ENCODE results near the gene RPS24.
"Not testable (repeated sequence)": the region's sequence is repeated elsewhere in the genome, so short reads cannot be mapped to it uniquely, and the experiment has no call there.

Gene RPS24

GRCh38 chr10:78071140-78071856, 37.6 kb downstream of the RPS24 start:
- H3K9me2 ChIP-seq (replicated peaks; ENCODE audit: insufficient read depth, low read length), result no peaks in the 10 kb centered on the region
- no peak overlapping the region for H3K4me3 ChIP-seq (ENCODE audit: insufficient read depth, low read length, poor library complexity, severe bottlenecking)
- H3K9ac ChIP-seq (ENCODE audit: low read length), result no peak overlapping the region
- H3K27ac ChIP-seq (ENCODE audit: low read depth, low read length), result no peak overlapping the region
- no peaks in the 10 kb centered on the region for H3F3A ChIP-seq (ENCODE audit: insufficient read depth)
- no peaks in the 10 kb centered on the region for H3K36me3 ChIP-seq (ENCODE audit: low read length)
- H3K79me2 ChIP-seq (ENCODE audit: insufficient read depth, low read length), result no peaks in the 10 kb centered on the region
- no peaks in the 10 kb centered on the region for H3K9me3 ChIP-seq (ENCODE audit: insufficient read depth, low read length)
- H2AFZ ChIP-seq (ENCODE audit: low read depth, low read length, severe bottlenecking), result no peak overlapping the region
- no peak overlapping the region for H3K4me2 ChIP-seq (ENCODE audit: low read depth, low read length, poor library complexity, severe bottlenecking)
- H3K27me3 ChIP-seq (ENCODE audit: low read length), result no peaks in the 10 kb centered on the region
- no peaks in the 10 kb centered on the region for H4K20me1 ChIP-seq (ENCODE audit: low read depth, low read length)
- TF ChIP-seq EZH2phosphoT487 (conservative IDR thresholded peaks at IDR 0.05; ENCODE audit: low read length) (no peak), CTCF (IDR thresholded peaks at IDR 0.05; ENCODE audit: insufficient read depth, low read length, poor library complexity, severe bottlenecking) (no peak)

DNA sequence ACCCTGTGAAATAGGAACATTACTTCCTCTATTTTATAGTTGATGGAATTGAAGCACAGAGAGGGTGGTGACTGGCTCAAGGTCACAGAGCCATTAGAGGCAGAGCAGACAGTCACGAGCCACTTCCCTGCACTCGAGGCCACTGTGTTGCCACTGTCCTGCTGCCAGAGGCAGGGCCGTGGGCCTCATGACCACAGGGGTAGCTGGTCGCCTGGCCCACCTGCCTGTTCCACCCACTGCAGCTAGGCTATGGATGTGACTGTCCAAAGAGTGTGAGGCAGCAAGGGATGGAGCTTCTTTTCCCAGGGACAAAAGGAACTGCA, 38.2 kb downstream of the RPS24 start:
- Histone ChIP-seq H2AFZ (ENCODE audit: low read depth, low read length, severe bottlenecking) (no peak overlapping the region), H3F3A (ENCODE audit: insufficient read depth) (no peaks in the 10 kb centered on the region), H3K4me2 (ENCODE audit: low read depth, low read length, poor library complexity, severe bottlenecking) (no peak overlapping the region), H3K27me3 (ENCODE audit: low read length) (no peaks in the 10 kb centered on the region), H3K27ac (ENCODE audit: low read depth, low read length) (no peak overlapping the region), H3K9me2 (replicated peaks; ENCODE audit: insufficient read depth, low read length) (no peaks in the 10 kb centered on the region), H3K36me3 (ENCODE audit: low read length) (no peaks in the 10 kb centered on the region), H3K9ac (ENCODE audit: low read length) (no peak overlapping the region), H3K79me2 (ENCODE audit: insufficient read depth, low read length) (no peaks in the 10 kb centered on the region), H3K9me3 (ENCODE audit: insufficient read depth, low read length) (no peaks in the 10 kb centered on the region), H3K4me3 (ENCODE audit: insufficient read depth, low read length, poor library complexity, severe bottlenecking) (no peak overlapping the region), H4K20me1 (ENCODE audit: low read depth, low read length) (no peaks in the 10 kb centered on the region)
- no peak for TF ChIP-seq CTCF (IDR thresholded peaks at IDR 0.05; ENCODE audit: insufficient read depth, low read length, poor library complexity, severe bottlenecking)
- TF ChIP-seq EZH2phosphoT487 (conservative IDR thresholded peaks at IDR 0.05; ENCODE audit: low read length), result no peak

GRCh38 chr10:78072504-78072903, 38.8 kb downstream of the RPS24 start:
- no peak overlapping the region for H2AFZ ChIP-seq (ENCODE audit: low read depth, low read length, severe bottlenecking)
- H3K36me3 ChIP-seq (ENCODE audit: low read length), result no peaks in the 10 kb centered on the region
- no peaks in the 10 kb centered on the region for H4K20me1 ChIP-seq (ENCODE audit: low read depth, low read length)
- no peak overlapping the region for H3K27ac ChIP-seq (ENCODE audit: low read depth, low read length)
- no peak overlapping the region for H3K4me3 ChIP-seq (ENCODE audit: insufficient read depth, low read length, poor library complexity, severe bottlenecking)
- no peaks in the 10 kb centered on the region for H3K9me2 ChIP-seq (replicated peaks; ENCODE audit: insufficient read depth, low read length)
- H3K9me3 ChIP-seq (ENCODE audit: insufficient read depth, low read length), result no peaks in the 10 kb centered on the region
- H3K27me3 ChIP-seq (ENCODE audit: low read length), result no peaks in the 10 kb centered on the region
- H3K79me2 ChIP-seq (ENCODE audit: insufficient read depth, low read length), result no peaks in the 10 kb centered on the region
- H3K9ac ChIP-seq (ENCODE audit: low read length), result no peak overlapping the region
- no peaks in the 10 kb centered on the region for H3F3A ChIP-seq (ENCODE audit: insufficient read depth)
- TF ChIP-seq EZH2phosphoT487 (conservative IDR thresholded peaks at IDR 0.05; ENCODE audit: low read length), result no peak
- no peak for TF ChIP-seq CTCF (IDR thresholded peaks at IDR 0.05; ENCODE audit: insufficient read depth, low read length, poor library complexity, severe bottlenecking)
- no peak overlapping the region for H3K4me2 ChIP-seq (ENCODE audit: low read depth, low read length, poor library complexity, severe bottlenecking)

DNA sequence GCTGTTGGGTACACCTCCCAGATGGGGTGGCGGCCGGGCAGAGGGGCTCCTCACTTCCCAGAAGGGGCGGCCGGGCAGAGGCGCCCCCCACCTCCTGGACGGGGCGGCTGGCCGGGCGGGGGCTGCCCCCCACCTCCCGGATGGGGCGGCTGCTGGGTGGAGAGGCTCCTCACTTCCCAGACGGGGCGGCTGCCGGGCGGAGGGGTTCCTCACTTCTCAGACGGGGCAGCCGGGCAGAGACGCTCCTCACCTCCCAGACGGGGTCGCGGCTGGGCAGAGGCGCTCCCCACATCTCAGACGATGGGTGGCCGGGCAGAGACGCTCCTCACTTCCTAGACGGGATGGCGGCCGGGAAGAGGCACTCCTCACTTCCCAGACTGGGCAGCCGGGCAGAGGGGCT, 42.1 kb downstream of the RPS24 start:
- not testable (repeated sequence) for H3K9me2 ChIP-seq (replicated peaks; ENCODE audit: insufficient read depth, low read length); H3F3A ChIP-seq (ENCODE audit: insufficient read depth); H3K9me3 ChIP-seq (ENCODE audit: insufficient read depth, low read length); H3K79me2 ChIP-seq (ENCODE audit: insufficient read depth, low read length); H2AFZ ChIP-seq (ENCODE audit: low read depth, low read length, severe bottlenecking); H3K9ac ChIP-seq (ENCODE audit: low read length); H3K4me2 ChIP-seq (ENCODE audit: low read depth, low read length, poor library complexity, severe bottlenecking); H4K20me1 ChIP-seq (ENCODE audit: low read depth, low read length); H3K4me3 ChIP-seq (ENCODE audit: insufficient read depth, low read length, poor library complexity, severe bottlenecking); H3K27me3 ChIP-seq (ENCODE audit: low read length); H3K27ac ChIP-seq (ENCODE audit: low read depth, low read length); H3K36me3 ChIP-seq (ENCODE audit: low read length)
